GM12874 (cell line): ENCODE results near the gene PTPN1.

Experiments used
- CTCF ChIP-seq: IDR thresholded peaks from 2 replicates; pipeline ENCODE4 v1.5.1; 2011; ENCODE audit warnings: low read depth, mild to moderate bottlenecking, control low read depth, low read length, moderate library complexity; ENCODE audit not compliant: insufficient read depth

PTPN1 gene

GRCh38 chr20:50475681-50476292 lies 34.4 kb upstream of the PTPN1 start:
- TF ChIP-seq CTCF: no peak

GRCh38 chr20:50477239-50477872 lies 32.8 kb upstream of the PTPN1 start:
- no peak for TF ChIP-seq CTCF

GRCh38 chr20:50478162-50478990 lies 31.8 kb upstream of the PTPN1 start:
- TF ChIP-seq CTCF: peak; percentile 89

- no peak for TF ChIP-seq CTCF
These were observed 28.4 kb upstream of the PTPN1 start for GRCh38 chr20:50481741-50482140.

GRCh38 chr20:50482396-50482981 lies 27.7 kb upstream of the PTPN1 start:
- no peak for TF ChIP-seq CTCF

- no peak for TF ChIP-seq CTCF
These were observed 25.8 kb upstream of the PTPN1 start for GRCh38 chr20:50484271-50484976.
